Islet of Langerhans (tissue), 1 donor: Measurements from ENCODE around the gene PKN3.
"Not testable (repeated sequence)": the region's sequence is repeated elsewhere in the genome, so short reads cannot be mapped to it uniquely, and the experiment has no call there.

Experiments used
- FAIRE-seq: peaks from one replicate; lab custom pipeline; 2011; peaks lifted over from hg19 to GRCh38; lab: Jason Lieb, UNC

Gene PKN3

GRCh38 chr9:128693738-128694137, 8.6 kb upstream of the PKN3 start:
- FAIRE-seq: not testable (repeated sequence)

- FAIRE-seq: no peak
Observed at GRCh38 chr9:128694344-128694743, 8.0 kb upstream of the PKN3 start.

- no peak for FAIRE-seq
Observed at GRCh38 chr9:128696923-128697707, 5.2 kb upstream of the PKN3 start.

- not testable (repeated sequence) for FAIRE-seq
Observed at GRCh38 chr9:128699096-128699795, 3.1 kb upstream of the PKN3 start.

- FAIRE-seq: no peak
Observed at GRCh38 chr9:128701227-128701854, 962 bp upstream of the PKN3 start.

- no peak for FAIRE-seq
Observed at GRCh38 chr9:128702949-128703615, 779 bp downstream of the PKN3 start.

GRCh38 chr9:128703616-128704355, 1.5 kb downstream of the PKN3 start:
- no peak for FAIRE-seq

GRCh38 chr9:128704356-128704670, 2.0 kb downstream of the PKN3 start:
- no peak for FAIRE-seq

GRCh38 chr9:128705051-128705965, 3.0 kb downstream of the PKN3 start:
- FAIRE-seq: no peak

- FAIRE-seq: no peak
Observed at GRCh38 chr9:128706045-128706444, 3.7 kb downstream of the PKN3 start.

GRCh38 chr9:128706671-128707381, 4.5 kb downstream of the PKN3 start:
- no peak for FAIRE-seq

- no peak for FAIRE-seq
Observed at GRCh38 chr9:128707446-128707845, 5.1 kb downstream of the PKN3 start.

- FAIRE-seq: no peak
Observed at GRCh38 chr9:128712451-128713410, 10.4 kb downstream of the PKN3 start.

GRCh38 chr9:128713411-128713780, 11.1 kb downstream of the PKN3 start:
- FAIRE-seq: no peak

- no peak for FAIRE-seq
Observed at GRCh38 chr9:128713941-128714573, 11.8 kb downstream of the PKN3 start.

- FAIRE-seq: no peak
Observed at GRCh38 chr9:128714586-128715435, 12.5 kb downstream of the PKN3 start.

GRCh38 chr9:128715436-128715750, 13.1 kb downstream of the PKN3 start:
- FAIRE-seq: no peak
